GM10248 (cell line): ENCODE measurements around the gene FGF14.
"Not testable (repeated sequence)": the region's sequence is repeated elsewhere in the genome, so short reads cannot be mapped to it uniquely, and the experiment has no call there.

ENCODE experiments used
- CTCF ChIA-PET: fragments of 300-600 bp; sonication (Branson Sonifier 250); formaldehyde crosslinking; extraction: SDS; loops from one replicate; lab custom pipeline; 2021; ENCODE audit warnings: antibody characterized with exemption; lab: Yijun Ruan, JAX
- POLR2A ChIA-PET: fragments of 350-650 bp; sonication (Branson Sonifier 250); formaldehyde crosslinking; extraction: SDS; loops from one replicate; lab custom pipeline; 2020; ENCODE audit warnings: antibody characterized with exemption; lab: Yijun Ruan, JAX
- DNase-seq: peaks from one replicate; pipeline ENCODE4 v3.0.0; 2012; ENCODE audit errors: extremely low spot score
- CTCF ChIP-seq: IDR thresholded peaks from 2 replicates; pipeline ENCODE4 v1.5.1; 2012; ENCODE audit warnings: mild to moderate bottlenecking, low read depth; ENCODE audit errors: extremely low read depth, missing control alignments, control extremely low read depth

Gene FGF14

DNA sequence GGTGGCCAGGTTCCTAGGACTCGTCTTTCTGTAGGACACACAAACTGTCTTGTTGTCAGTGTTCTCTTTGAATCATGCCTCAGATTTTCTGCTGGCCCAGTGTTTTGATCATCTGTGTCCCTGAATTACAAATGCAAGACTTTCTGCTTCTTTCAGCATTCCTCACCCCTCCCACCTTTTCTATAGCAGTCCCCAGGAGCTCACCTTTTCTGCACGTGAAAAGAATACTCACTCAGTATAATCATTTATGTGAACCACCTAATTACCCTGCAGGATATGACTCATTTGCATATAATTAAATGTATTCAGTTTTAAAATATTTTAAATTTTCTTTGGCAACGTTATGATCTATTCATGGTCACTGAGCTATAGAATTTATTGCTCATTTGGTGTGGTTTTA, 560.1 kb downstream of the FGF14 start:
- TF ChIP-seq CTCF = no peak
- CTCF ChIA-PET = interaction anchor here (1.0 kb wide), 2 partner anchors 16 to 22 kb away, joined by 3 to 5 read pairs; no protein-coding TSS in a partner anchor
- DNase-seq = no peak
- POLR2A ChIA-PET = no interaction called here

GRCh38 chr13:101838323-101838722, 563.5 kb downstream of the FGF14 start:
- no peak for TF ChIP-seq CTCF
- DNase-seq = no peak
- ChIA-PET CTCF (no interaction called here), POLR2A (interaction anchor here (0.6 kb wide), 1 partner anchor 754 kb away, joined by 3 read pairs; no protein-coding TSS in a partner anchor)

DNA sequence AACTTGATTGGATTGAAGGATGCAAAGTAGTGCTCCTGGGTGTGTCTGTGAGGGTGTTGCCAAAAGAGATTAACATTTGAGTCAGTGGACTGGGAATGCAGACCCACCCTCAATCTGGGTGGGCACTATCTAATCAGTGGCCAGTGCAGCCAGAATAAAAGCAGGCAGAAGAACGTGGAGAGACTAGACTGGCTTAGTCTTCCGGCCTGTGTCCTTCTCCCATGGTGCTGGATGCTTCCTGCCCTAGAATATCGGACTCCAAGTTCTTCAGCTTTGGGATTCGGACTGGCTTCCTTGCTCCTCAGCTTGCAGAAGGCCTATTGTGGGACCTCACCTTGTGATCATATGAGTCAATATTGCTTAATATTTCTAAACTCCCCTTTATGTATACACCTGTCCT, 564.1 kb downstream of the FGF14 start:
- CTCF ChIA-PET = interaction anchor here (1.0 kb wide), 1 partner anchor 11 kb away, joined by 3 read pairs; no protein-coding TSS in a partner anchor

GRCh38 chr13:101837288-101837687, 564.6 kb downstream of the FGF14 start:
- DNase-seq = no peak
- no peak for TF ChIP-seq CTCF
- ChIA-PET POLR2A (no interaction called here), CTCF (interaction anchor here (1.0 kb wide), 1 partner anchor 11 kb away, joined by 3 read pairs; no protein-coding TSS in a partner anchor)

More for the DNA sequence above, 564.1 kb downstream of the FGF14 start:
- DNase-seq, POLR2A ChIA-PET: not testable (repeated sequence)

GRCh38 chr13:101835920-101836319, 565.9 kb downstream of the FGF14 start:
- TF ChIP-seq CTCF = no peak
- no peak for DNase-seq
- ChIA-PET CTCF (interaction anchor here (1.3 kb wide), 1 partner anchor 10 kb away, joined by 3 read pairs; no protein-coding TSS in a partner anchor), POLR2A (no interaction called here)

GRCh38 chr13:101833671-101834070, 568.2 kb downstream of the FGF14 start:
- no peak for TF ChIP-seq CTCF
- DNase-seq = no peak
- POLR2A ChIA-PET = no interaction called here
- CTCF ChIA-PET = no interaction called here

GRCh38 chr13:101830035-101830434, 571.8 kb downstream of the FGF14 start:
- ChIA-PET CTCF (interaction anchor here (1.2 kb wide), 1 partner anchor 11 kb away, joined by 3 read pairs; no protein-coding TSS in a partner anchor), POLR2A (no interaction called here)
- no peak for TF ChIP-seq CTCF
- no peak for DNase-seq
